Heart right ventricle (tissue), 16 donors: ENCODE data around the gene SAPCD2. TPM values are rescaled to one million over a fixed set of nuclear protein-coding genes. Genes with fewer than 3 reads are reported as not detected.

Experiments used
- ATAC-seq, 8 donors: fragments of 200-7000 bp; cut with Tn5 transposase; one replicate each; pipeline ENCODE4 v1.9.1; 2020; ENCODE audit warnings: mild to moderate bottlenecking in 8 of 8, moderate library complexity in 8 of 8, moderate number of reproducible peaks in 1 of 8
- DNase-seq, 2 donors: peaks; one replicate each; pipeline ENCODE4 v3.0.0-alpha.2; 2020
- H3K27ac ChIP-seq, 10 donors: fragments of 200-600 bp; sonication (generic) in 2 of 10; one replicate each; pipeline versions ENCODE4 v1.5.0 to v1.8.0; 2020 to 2022; ENCODE audit warnings: mild to moderate bottlenecking in 3 of 10
- H3K27me3 ChIP-seq, 7 donors: fragments of 200-600 bp; one replicate each; pipeline ENCODE4 v1.8.0; 2021 to 2022; ENCODE audit warnings: mild to moderate bottlenecking in 2 of 7
- H3K36me3 ChIP-seq, 9 donors: fragments of 200-600 bp; sonication (generic) in 1 of 9; one replicate each; pipeline versions ENCODE4 v1.5.0 to v1.8.0; 2020 to 2022; ENCODE audit warnings: mild to moderate bottlenecking in 2 of 9
- H3K4me1 ChIP-seq, 9 donors: fragments of 200-600 bp; sonication (generic) in 1 of 9; one replicate each; pipeline versions ENCODE4 v1.5.0 to v1.8.0; 2020 to 2022; ENCODE audit warnings: mild to moderate bottlenecking in 4 of 9
- H3K4me3 ChIP-seq, 10 donors: fragments of 200-600 bp; sonication (generic) in 2 of 10; one replicate each; pipeline versions ENCODE4 v1.5.0 to v1.8.0; 2020 to 2022; ENCODE audit warnings: mild to moderate bottlenecking in 7 of 10, moderate library complexity in 2 of 10
- H3K9me3 ChIP-seq, 11 donors: fragments of 200-600 bp in 10 of 11; sonication (generic) in 2 of 11; one replicate each; pipeline versions ENCODE4 v1.5.0 to v1.8.0; 2013 to 2022; ENCODE audit warnings: mild to moderate bottlenecking in 2 of 11, control low read depth in 1 of 11, moderate library complexity in 1 of 11
- WGBS, 2 donors: extraction: QIAGEN DNeasy Blood & Tissue Kit; methylation state at CpG; one replicate each; pipeline ENCODE4 v1.1.7; 2013; ENCODE audit warnings: inconsistent platforms in 1 of 2; 5-methylcytosine and 5-hydroxymethylcytosine counted together
- intact Hi-C, 10 donors: fragments of 100-400 bp; cut with DNase I; formaldehyde crosslinking; loops; one replicate each; pipeline versions ENCODE4 v1.11.1 to v1.14.2; 2022
- polyA plus RNA-seq, 2 donors: library from polyadenylated mRNA; stranded (reverse); fragments of 200-250 nt; gene quantifications; one replicate each; pipeline ENCODE4 v1.2.3, GENCODE V29; 2013
- total RNA-seq, 10 donors: library from RNA; stranded (reverse); fragmentation: NEBNext Ultra II Directional in 3 of 10; extraction: Animal tissue kit (Norgen Biotek cat#: 25700) in 3 of 10; gene quantifications; one replicate each; pipeline versions ENCODE4 v1.2.1 to v1.2.4, GENCODE V29; 2021 to 2023
- TF ChIP-seq, protein P1 (sequence below), 9 donors: fragments of 200-600 bp; sonication (generic) in 2 of 9; IDR thresholded peaks; one replicate each; pipeline versions ENCODE4 v1.5.0 to v1.8.0; 2021 to 2022; ENCODE audit warnings: antibody characterized with exemption in 9 of 9, mild to moderate bottlenecking in 5 of 9, moderate library complexity in 1 of 9
- donor health status: Arrhythmogenic right ventricular cardiomyopathy.
- donor health status: ischemic (EF 13 %, LVEDD 7.1; RV severe dilation, severe dysfunction).
- donor health status: healthy with polysubstance abuse.
- donor health status: DM: no; HTN: yes; CAD: no.
- donor health status: DM: no; HTN: no; CAD: no.
- donor health status: ischemic (EF 25% LVEDD 6.9; RV normal size, moderate dysfunction).
- donor health status: ischemic (EF 25% LVEDD 5.7; RV mildly dilated, moderate dysfunction).
- donor health status: healthy.
- donor health status: DM: yes; HTN: yes; CAD: no.
- donor health status: Ischemic cardiomyopathy.
- donor health status: ischemic (EF 35%, LVEDD 5.7; RV mildly dilated, moderate dysfunction).
- donor health status: nonischemic (EF 11% LVEDD 7.7; RV severe dilation, severe dysfunction).
- donor health status: DM: yes; HTN: yes; CAD: no.
- donor health status: PGD.
- donor health status: ischemic (EF 29% LVEDD 5.4; RV normal size, mild dysfunction).
- donor health status: nonischemic (EF 23%, LVEDD 6.1; RV moderate dilation, normal function).

SAPCD2 gene
- total and polyA plus RNA-seq, 12 donors: 0.06 to 1.1 (median 0.13) TPM; not detected in 1

DNA sequence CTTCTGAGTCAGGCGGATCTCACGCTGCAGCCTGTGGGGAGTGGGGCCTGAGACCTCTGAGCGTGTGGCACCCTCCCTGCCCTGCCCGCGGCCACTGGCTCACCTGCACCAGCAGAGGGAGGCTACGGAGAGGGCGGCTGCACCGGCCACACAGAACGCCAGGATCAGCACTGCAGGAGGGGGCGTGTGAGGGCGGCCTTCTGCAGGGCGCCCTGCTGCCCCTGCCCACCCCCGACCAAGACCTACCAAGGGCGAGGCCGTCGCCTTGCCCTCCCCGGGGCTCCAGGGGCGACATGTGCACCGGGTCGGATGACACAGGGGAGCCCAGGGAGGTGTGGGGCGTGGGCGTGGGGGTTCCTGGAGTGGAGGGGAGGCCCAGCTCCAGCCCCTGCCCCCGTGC, 29.8 kb downstream of the SAPCD2 start:
- peak overlapping the region in 2 of 10 donors; percentile 43 to 92 for H3K27ac ChIP-seq
- ATAC-seq: no peak

DNA sequence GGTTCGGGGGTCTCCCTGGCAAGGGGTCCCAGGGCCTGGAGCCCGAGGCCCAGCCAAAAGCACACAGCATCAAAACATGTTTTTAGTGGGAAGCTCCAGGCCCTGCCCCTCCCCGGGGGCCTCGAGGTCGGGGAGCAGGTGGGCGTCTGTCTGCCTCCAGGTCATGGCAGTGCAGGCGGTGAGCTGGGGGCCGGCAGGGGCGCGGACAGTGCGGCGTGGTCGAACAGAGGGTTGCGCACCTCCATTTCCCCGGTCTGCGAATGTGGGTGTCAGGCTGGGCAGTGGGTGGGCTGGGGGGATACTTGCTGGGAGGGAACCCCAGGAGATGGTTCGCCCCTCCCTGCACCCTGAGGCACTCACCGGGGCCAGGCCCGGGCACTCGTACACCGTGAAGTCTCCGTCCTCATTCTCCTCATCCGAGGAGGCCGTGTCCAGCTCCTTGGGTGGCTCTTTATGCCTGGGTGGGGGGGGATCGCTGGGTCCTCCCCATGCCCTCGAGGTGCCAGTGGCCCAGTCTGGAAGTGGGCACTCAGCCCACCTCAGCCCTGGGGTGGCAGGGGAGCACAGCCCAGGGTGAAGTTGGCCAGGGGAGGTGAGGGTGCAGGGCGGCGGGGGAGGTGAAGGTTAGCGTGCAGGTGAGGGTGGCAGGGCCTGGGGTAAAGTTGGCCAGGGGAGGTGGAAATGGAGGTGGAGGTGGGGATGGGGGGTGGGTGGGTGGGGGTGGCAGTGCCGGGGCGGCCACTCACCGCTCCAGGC, 30.6 kb downstream of the SAPCD2 start:
- DNase-seq (no peak), ATAC-seq (no peak)
- TF ChIP-seq, protein P1, sequence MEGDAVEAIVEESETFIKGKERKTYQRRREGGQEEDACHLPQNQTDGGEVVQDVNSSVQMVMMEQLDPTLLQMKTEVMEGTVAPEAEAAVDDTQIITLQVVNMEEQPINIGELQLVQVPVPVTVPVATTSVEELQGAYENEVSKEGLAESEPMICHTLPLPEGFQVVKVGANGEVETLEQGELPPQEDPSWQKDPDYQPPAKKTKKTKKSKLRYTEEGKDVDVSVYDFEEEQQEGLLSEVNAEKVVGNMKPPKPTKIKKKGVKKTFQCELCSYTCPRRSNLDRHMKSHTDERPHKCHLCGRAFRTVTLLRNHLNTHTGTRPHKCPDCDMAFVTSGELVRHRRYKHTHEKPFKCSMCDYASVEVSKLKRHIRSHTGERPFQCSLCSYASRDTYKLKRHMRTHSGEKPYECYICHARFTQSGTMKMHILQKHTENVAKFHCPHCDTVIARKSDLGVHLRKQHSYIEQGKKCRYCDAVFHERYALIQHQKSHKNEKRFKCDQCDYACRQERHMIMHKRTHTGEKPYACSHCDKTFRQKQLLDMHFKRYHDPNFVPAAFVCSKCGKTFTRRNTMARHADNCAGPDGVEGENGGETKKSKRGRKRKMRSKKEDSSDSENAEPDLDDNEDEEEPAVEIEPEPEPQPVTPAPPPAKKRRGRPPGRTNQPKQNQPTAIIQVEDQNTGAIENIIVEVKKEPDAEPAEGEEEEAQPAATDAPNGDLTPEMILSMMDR (IDR thresholded peaks at IDR 0.05): no peak
- intact Hi-C loops: loop anchor here in 4 of 10 donors (5.0 kb wide), 2 partner anchors 92 to 252 kb away; partner anchors contain the start of gene C8G (in 2 of the 4)
- no peaks in the 10 kb centered on the region for H3K9me3 ChIP-seq
- no peak overlapping the region for H3K27ac ChIP-seq
- H3K4me3 ChIP-seq: no peak overlapping the region
- H3K36me3 ChIP-seq: peaks cover 4 to 56% (median 20%) of the 10 kb centered on the region in 9 donors
- 93% methylated on average over 32 of the region's 32 CpGs for WGBS, 2 donors
- peaks cover 0 to 13% (median 0%) of the 10 kb centered on the region in 7 donors for H3K27me3 ChIP-seq
- peaks cover 18 to 49% (median 29%) of the 10 kb centered on the region in 9 donors for H3K4me1 ChIP-seq

More for the DNA sequence above, 29.8 kb downstream of the SAPCD2 start:
- TF ChIP-seq, protein P1 (IDR thresholded peaks at IDR 0.05): no peak
- peaks cover 0 to 21% (median 0%) of the 10 kb centered on the region in 7 donors for H3K27me3 ChIP-seq
- H3K9me3 ChIP-seq: no peaks in the 10 kb centered on the region
- peaks cover 19 to 48% (median 29%) of the 10 kb centered on the region in 9 donors for H3K4me1 ChIP-seq
- intact Hi-C loops: no loop called here
- no peak for DNase-seq
- peaks cover 4 to 56% (median 20%) of the 10 kb centered on the region in 9 donors for H3K36me3 ChIP-seq
- WGBS, 2 donors: 90% methylated on average over 23 of the region's 23 CpGs
- H3K4me3 ChIP-seq: no peak overlapping the region

DNA sequence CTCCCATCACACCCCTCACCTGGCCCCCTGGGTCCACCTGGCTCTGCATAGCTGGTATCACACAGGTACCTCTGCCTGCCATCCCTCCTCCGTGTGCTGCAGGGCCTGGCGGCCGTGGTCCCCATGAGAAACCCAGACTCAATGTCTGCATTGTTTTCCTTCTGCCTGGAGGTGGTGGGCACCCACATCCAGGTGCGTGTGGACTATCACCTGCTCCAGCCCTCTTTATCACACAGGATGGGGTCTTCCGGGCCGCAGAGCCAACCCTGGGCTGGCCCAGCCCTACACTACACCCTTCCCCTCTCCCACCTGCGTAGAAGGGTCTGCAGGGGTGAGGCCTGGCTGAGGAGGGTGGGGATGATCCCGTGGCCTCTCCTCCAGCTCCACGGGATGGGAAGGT, 31.4 kb downstream of the SAPCD2 start:
- H3K9me3 ChIP-seq: no peaks in the 10 kb centered on the region
- intact Hi-C loops: loop anchor here in 4 of 10 donors (5.0 kb wide), 2 partner anchors 92 to 252 kb away; partner anchors contain the start of gene C8G (in 2 of the 4)
- TF ChIP-seq, protein P1 (IDR thresholded peaks at IDR 0.05): no peak
- H3K4me3 ChIP-seq: no peak overlapping the region
- peaks cover 0 to 5% (median 0%) of the 10 kb centered on the region in 7 donors for H3K27me3 ChIP-seq
- WGBS, 2 donors: 89 to 94% methylated on average over 9 of the region's 9 CpGs
- no peak overlapping the region for H3K27ac ChIP-seq
- DNase-seq (no peak), ATAC-seq (no peak)
- peaks cover 4 to 56% (median 20%) of the 10 kb centered on the region in 9 donors for H3K36me3 ChIP-seq
- H3K4me1 ChIP-seq: peaks cover 13 to 45% (median 26%) of the 10 kb centered on the region in 9 donors

DNA sequence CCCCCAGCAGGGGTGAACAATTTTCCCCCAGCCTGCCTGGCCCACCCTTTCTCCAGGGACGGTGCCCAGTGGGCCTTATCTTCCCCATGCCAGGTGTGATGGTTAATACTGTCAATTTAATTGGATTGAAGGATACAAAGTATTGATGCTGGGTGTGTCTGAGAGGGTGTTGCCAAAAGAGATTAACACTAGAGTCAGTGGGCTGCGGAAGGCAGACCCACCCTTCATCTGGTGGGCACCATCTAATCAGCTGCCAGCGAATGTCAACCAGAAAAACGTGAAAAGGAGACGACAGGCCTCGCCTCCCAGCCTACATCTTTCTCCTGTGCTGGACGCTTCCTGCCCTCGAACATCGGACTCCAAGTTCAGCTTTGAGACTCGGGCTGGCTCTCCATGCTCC, 32.9 kb downstream of the SAPCD2 start:
- Histone ChIP-seq H3K4me1 (peaks cover 7 to 34% (median 22%) of the 10 kb centered on the region in 9 donors), H3K9me3 (no peaks in the 10 kb centered on the region), H3K36me3 (peaks cover 4 to 52% (median 20%) of the 10 kb centered on the region in 9 donors), H3K27me3 (no peaks in the 10 kb centered on the region), H3K27ac (no peak overlapping the region), H3K4me3 (no peak overlapping the region)
- intact Hi-C loops: loop anchor here in 4 of 10 donors (2.0 to 5.0 kb wide), 3 partner anchors 90 to 251 kb away; partner anchors contain the start of gene C8G (in 2 of the 4)
- TF ChIP-seq, protein P1 (IDR thresholded peaks at IDR 0.05): no peak
- ATAC-seq (no peak), DNase-seq (no peak)
- 87 to 91% methylated on average over 10 of the region's 10 CpGs for WGBS, 2 donors
